HCT116 (cell line): ENCODE measurements around the gene SH3GL3. TPM values are rescaled to one million over a fixed set of nuclear protein-coding genes. Genes with fewer than 3 reads are reported as not detected.

ENCODE experiments used
- ATAC-seq: fragments of 200-7000 bp; cut with Tn5 transposase; 2 replicates; pipeline ENCODE4 v1.9.1; 2020; ENCODE audit warnings: mild to moderate bottlenecking, moderate library complexity
- BruUV-seq: library from RNA; stranded (reverse); fragments of 400-500 nt; replicated peaks from 2 replicates; lab custom pipeline; 2021; lab: Mats Ljungman, UMichigan
- CTCF ChIA-PET: fragments of 300-600 bp; sonication (Branson Sonifier 250); formaldehyde crosslinking; loops from one replicate; lab custom pipeline; 2021; ENCODE audit warnings: antibody characterized with exemption; lab: Charles Lee
- POLR2A ChIA-PET: fragments of 300-600, 350-600 bp; sonication (Branson Sonifier 250); formaldehyde crosslinking; loops from one replicate; lab custom pipeline; 2021; ENCODE audit warnings: antibody characterized with exemption; lab: Charles Lee
- RAD21 ChIA-PET, 2 experiments: fragments of 300-600 bp; sonication (Branson Sonifier 250); formaldehyde crosslinking; loops; one replicate each; lab custom pipeline; 2023; ENCODE audit warnings: low total read pairs in 2 of 2; ENCODE audit not compliant: uncharacterized antibody in 2 of 2, unreplicated experiment in 2 of 2, low non-redundant PET in 1 of 2; lab: Charles Lee
- DNase-seq: peaks from one replicate; pipeline ENCODE4 v3.0.0-alpha.2; 2010; ENCODE audit warnings: low read depth, low spot score
- H2AFZ ChIP-seq: fragments of 200-600 bp; shearing (Covaris generic), sonication (generic); 2 replicates; pipeline ENCODE4 v1.6.1; 2017; ENCODE audit warnings: low read depth, mixed run types, mixed read lengths, antibody characterized with exemption, low read length; ENCODE audit not compliant: poor library complexity, severe bottlenecking
- H3K27ac ChIP-seq: 2 replicates; pipeline ENCODE4 v1.5.1; 2012; ENCODE audit warnings: low read depth, low read length
- H3K27me3 ChIP-seq: fragments of 200-600 bp; sonication (generic); 2 replicates; pipeline ENCODE4 v1.6.1; 2016; ENCODE audit warnings: mixed run types, low read length, mixed read lengths; ENCODE audit not compliant: insufficient read depth
- H3K36me3 ChIP-seq, 2 experiments: fragments of 200-500 bp in 1 of 2; fragments of 200-600 bp in 1 of 2; sonication (Bioruptor generic) in 1 of 2; sonication (generic) in 1 of 2; 2 replicates each; pipeline versions ENCODE4 v1.5.1 to v1.6.1; 2014 to 2016; ENCODE audit warnings: low read length in 2 of 2, inconsistent platforms in 1 of 2, mixed read lengths in 1 of 2, mixed run types in 1 of 2; ENCODE audit not compliant: insufficient read depth in 2 of 2, control insufficient read depth in 1 of 2
- H3K4me1 ChIP-seq, 2 experiments: fragments of 200-600 bp in 1 of 2; sonication (generic) in 1 of 2; 2 replicates each; pipeline versions ENCODE4 v1.5.1 to v1.6.1; 2012 to 2017; ENCODE audit warnings: low read length in 2 of 2, inconsistent platforms in 1 of 2, mild to moderate bottlenecking in 1 of 2, mixed read lengths in 1 of 2, mixed run types in 1 of 2, moderate library complexity in 1 of 2; ENCODE audit not compliant: insufficient read depth in 2 of 2, control insufficient read depth in 1 of 2
- H3K4me2 ChIP-seq: fragments of 200-600 bp; sonication (generic); 2 replicates; pipeline ENCODE4 v1.6.1; 2017; ENCODE audit warnings: mixed run types, low read length, mixed read lengths
- H3K4me3 ChIP-seq, 2 experiments: fragments of 200-600 bp in 1 of 2; sonication (generic) in 1 of 2; replicated peaks in 1 of 2; 2 replicates each; pipeline ENCODE4 v1.5.1; 2011 to 2016; ENCODE audit warnings: low read length in 2 of 2, control low read depth in 1 of 2, low read depth in 1 of 2, mild to moderate bottlenecking in 1 of 2, mixed read lengths in 1 of 2, mixed run types in 1 of 2
- H3K79me2 ChIP-seq: fragments of 200-600 bp; sonication (generic); 2 replicates; pipeline ENCODE4 v1.6.1; 2017; ENCODE audit warnings: mild to moderate bottlenecking, mixed run types, low read length, moderate library complexity, mixed read lengths; ENCODE audit not compliant: insufficient read depth
- H3K9ac ChIP-seq: fragments of 200-600 bp; sonication (generic); 2 replicates; pipeline ENCODE4 v1.6.1; 2016; ENCODE audit warnings: low read length, mixed read lengths
- H3K9me2 ChIP-seq: fragments of 200-600 bp; sonication (generic), shearing (Covaris generic); 2 replicates; pipeline ENCODE4 v1.6.1; 2017; ENCODE audit warnings: mixed run types, mild to moderate bottlenecking, moderate library complexity; ENCODE audit not compliant: insufficient read depth
- H3K9me3 ChIP-seq, 2 experiments: fragments of 200-500 bp in 1 of 2; fragments of 200-600 bp in 1 of 2; sonication (Bioruptor generic) in 1 of 2; sonication (generic) in 1 of 2; 2 replicates each; pipeline ENCODE4 v1.6.1; 2014 to 2017; ENCODE audit warnings: low read length in 2 of 2, mixed read lengths in 2 of 2, inconsistent platforms in 1 of 2, low read depth in 1 of 2, mild to moderate bottlenecking in 1 of 2, mixed run types in 1 of 2, moderate library complexity in 1 of 2; ENCODE audit not compliant: control insufficient read depth in 1 of 2, insufficient read depth in 1 of 2
- H4K20me1 ChIP-seq: fragments of 200-600 bp; sonication (generic), shearing (Covaris generic); 2 replicates; pipeline ENCODE4 v1.6.1; 2017; ENCODE audit warnings: mixed run types, mild to moderate bottlenecking, moderate library complexity; ENCODE audit not compliant: insufficient read depth
- CBX3 ChIP-seq: IDR thresholded peaks from 2 replicates; pipeline ENCODE4 v1.6.1; 2012; ENCODE audit warnings: low read depth
- CEBPB ChIP-seq: IDR thresholded peaks from 2 replicates; pipeline ENCODE4 v1.6.1; 2012; ENCODE audit warnings: low read depth
- EGR1 ChIP-seq: IDR thresholded peaks from 2 replicates; pipeline ENCODE4 v1.6.1; 2012; ENCODE audit warnings: low read depth
- ELF1 ChIP-seq: IDR thresholded peaks from 2 replicates; pipeline ENCODE4 v1.6.1; 2012; ENCODE audit warnings: low read depth, borderline replicate concordance
- EZH2phosphoT487 ChIP-seq: fragments of 200-600 bp; IDR thresholded peaks from 2 replicates; pipeline ENCODE4 v1.6.1; 2018; ENCODE audit warnings: antibody characterized with exemption, borderline replicate concordance
- FOSL1 ChIP-seq: IDR thresholded peaks from 2 replicates; pipeline ENCODE4 v1.6.1; 2012; ENCODE audit warnings: low read depth
- POLR2A ChIP-seq: IDR thresholded peaks from 2 replicates; pipeline ENCODE4 v1.7.0; 2011; ENCODE audit warnings: borderline replicate concordance; ENCODE audit not compliant: insufficient read depth, insufficient read length; ENCODE audit errors: extremely low read depth
- POLR2AphosphoS5 ChIP-seq: IDR thresholded peaks from 2 replicates; pipeline ENCODE4 v1.6.1; 2011; ENCODE audit warnings: mild to moderate bottlenecking, low read depth, low read length, moderate library complexity
- RAD21 ChIP-seq: IDR thresholded peaks from 2 replicates; pipeline ENCODE4 v1.6.1; 2012; ENCODE audit warnings: low read depth, mild to moderate bottlenecking
- SIN3A ChIP-seq: IDR thresholded peaks from 2 replicates; pipeline ENCODE4 v1.6.1; 2012; ENCODE audit warnings: low read depth
- SP1 ChIP-seq: IDR thresholded peaks from 2 replicates; pipeline ENCODE4 v1.6.1; 2012; ENCODE audit warnings: low read depth
- SRF ChIP-seq: IDR thresholded peaks from 2 replicates; pipeline ENCODE4 v1.6.1; 2012; ENCODE audit warnings: low read depth
- TCF7L2 ChIP-seq: IDR thresholded peaks from 2 replicates; pipeline ENCODE4 v1.7.0; 2011; ENCODE audit warnings: borderline replicate concordance, inconsistent platforms; ENCODE audit not compliant: insufficient read depth, insufficient read length; ENCODE audit errors: extremely low read depth
- YY1 ChIP-seq: IDR thresholded peaks from 2 replicates; pipeline ENCODE4 v1.6.1; 2011; ENCODE audit warnings: low read length, low read depth, moderate library complexity, mild to moderate bottlenecking; ENCODE audit not compliant: insufficient replicate concordance; ENCODE audit errors: extremely low read depth
- ZFX ChIP-seq: fragments of 450-650 bp; IDR thresholded peaks from 2 replicates; pipeline ENCODE4 v1.6.1; 2017
- ZNF274 ChIP-seq: fragments of 200-500 bp; sonication (Bioruptor generic); IDR thresholded peaks from 2 replicates; pipeline ENCODE4 v1.6.1; 2014; ENCODE audit warnings: mild to moderate bottlenecking, low read depth, low read length, inconsistent platforms
- intact Hi-C: fragments of 100-400 bp; cut with micrococcal nuclease; formaldehyde crosslinking; loops from 2 replicates; pipeline ENCODE4 v1.10.0; 2022
- total RNA-seq: library from RNA; stranded (reverse); gene quantifications from one replicate; pipeline ENCODE4 v1.2.1, GENCODE V29; 2021; ENCODE audit not compliant: unreplicated experiment
- TF ChIP-seq, protein P1 (sequence below): IDR thresholded peaks from 2 replicates; pipeline ENCODE4 v1.6.1; 2012
- TF ChIP-seq, protein P2 (sequence below): IDR thresholded peaks from 2 replicates; pipeline ENCODE4 v1.6.1; 2012
- TF ChIP-seq, protein P3 (sequence below): IDR thresholded peaks from 2 replicates; pipeline ENCODE4 v1.6.1; 2012; ENCODE audit warnings: low read depth
- TF ChIP-seq, protein P4 (sequence below): IDR thresholded peaks from 2 replicates; pipeline ENCODE4 v1.6.1; 2011; ENCODE audit warnings: mild to moderate bottlenecking, low read length, moderate library complexity; ENCODE audit not compliant: insufficient replicate concordance; ENCODE audit errors: extremely low read depth

Gene SH3GL3
- total RNA-seq, 1 experiment from 2014 or later: 1.3 TPM

DNA sequence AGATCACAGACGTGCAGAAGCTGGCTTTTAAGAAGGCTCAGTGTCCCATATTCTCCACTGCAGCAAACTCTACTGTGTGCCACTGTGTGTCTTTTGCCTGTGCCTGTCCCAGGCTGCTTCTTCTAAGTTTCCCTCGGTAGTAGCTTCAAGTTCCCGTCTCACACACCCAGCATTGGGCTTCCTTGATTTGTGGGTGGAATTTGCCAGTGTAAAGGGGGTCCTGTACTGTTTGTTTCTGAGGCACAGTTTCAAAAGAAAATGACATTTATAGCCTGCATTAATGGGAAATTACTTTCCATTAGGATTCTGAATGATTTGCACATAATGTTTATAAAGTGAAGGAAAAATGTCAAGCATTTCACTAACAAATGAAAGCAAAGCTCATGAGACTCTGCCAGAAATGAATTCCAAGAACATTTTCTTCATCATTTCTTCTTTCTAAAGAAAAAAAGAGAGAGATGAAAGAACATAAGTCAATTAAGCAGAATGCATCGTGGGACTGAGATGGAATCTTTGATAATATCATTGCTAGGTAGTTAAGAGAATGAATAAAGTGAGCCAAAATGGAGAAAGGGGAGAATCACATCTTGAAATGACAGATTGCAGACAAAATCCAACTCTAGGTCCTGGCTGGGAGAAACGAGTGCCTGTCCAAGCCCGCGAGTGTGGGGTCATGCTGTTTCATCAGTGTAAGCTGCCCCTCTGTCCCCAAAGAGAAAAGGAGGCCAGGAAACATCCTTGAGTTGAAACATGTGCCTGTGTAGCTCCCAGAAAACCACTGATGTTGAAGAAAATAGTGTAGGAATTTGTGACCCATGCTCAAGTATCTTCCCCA is 158.2 kb downstream of the SH3GL3 start:
- TF ChIP-seq, protein P1, sequence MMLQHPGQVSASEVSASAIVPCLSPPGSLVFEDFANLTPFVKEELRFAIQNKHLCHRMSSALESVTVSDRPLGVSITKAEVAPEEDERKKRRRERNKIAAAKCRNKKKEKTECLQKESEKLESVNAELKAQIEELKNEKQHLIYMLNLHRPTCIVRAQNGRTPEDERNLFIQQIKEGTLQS: no peak
- TF ChIP-seq, protein P2, sequence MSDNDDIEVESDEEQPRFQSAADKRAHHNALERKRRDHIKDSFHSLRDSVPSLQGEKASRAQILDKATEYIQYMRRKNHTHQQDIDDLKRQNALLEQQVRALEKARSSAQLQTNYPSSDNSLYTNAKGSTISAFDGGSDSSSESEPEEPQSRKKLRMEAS: no peak
- no peak for TF ChIP-seq CBX3
- no peak for TF ChIP-seq TCF7L2
- TF ChIP-seq SIN3A: no peak
- TF ChIP-seq EGR1: no peak
- TF ChIP-seq FOSL1: no peak
- TF ChIP-seq, protein P3, sequence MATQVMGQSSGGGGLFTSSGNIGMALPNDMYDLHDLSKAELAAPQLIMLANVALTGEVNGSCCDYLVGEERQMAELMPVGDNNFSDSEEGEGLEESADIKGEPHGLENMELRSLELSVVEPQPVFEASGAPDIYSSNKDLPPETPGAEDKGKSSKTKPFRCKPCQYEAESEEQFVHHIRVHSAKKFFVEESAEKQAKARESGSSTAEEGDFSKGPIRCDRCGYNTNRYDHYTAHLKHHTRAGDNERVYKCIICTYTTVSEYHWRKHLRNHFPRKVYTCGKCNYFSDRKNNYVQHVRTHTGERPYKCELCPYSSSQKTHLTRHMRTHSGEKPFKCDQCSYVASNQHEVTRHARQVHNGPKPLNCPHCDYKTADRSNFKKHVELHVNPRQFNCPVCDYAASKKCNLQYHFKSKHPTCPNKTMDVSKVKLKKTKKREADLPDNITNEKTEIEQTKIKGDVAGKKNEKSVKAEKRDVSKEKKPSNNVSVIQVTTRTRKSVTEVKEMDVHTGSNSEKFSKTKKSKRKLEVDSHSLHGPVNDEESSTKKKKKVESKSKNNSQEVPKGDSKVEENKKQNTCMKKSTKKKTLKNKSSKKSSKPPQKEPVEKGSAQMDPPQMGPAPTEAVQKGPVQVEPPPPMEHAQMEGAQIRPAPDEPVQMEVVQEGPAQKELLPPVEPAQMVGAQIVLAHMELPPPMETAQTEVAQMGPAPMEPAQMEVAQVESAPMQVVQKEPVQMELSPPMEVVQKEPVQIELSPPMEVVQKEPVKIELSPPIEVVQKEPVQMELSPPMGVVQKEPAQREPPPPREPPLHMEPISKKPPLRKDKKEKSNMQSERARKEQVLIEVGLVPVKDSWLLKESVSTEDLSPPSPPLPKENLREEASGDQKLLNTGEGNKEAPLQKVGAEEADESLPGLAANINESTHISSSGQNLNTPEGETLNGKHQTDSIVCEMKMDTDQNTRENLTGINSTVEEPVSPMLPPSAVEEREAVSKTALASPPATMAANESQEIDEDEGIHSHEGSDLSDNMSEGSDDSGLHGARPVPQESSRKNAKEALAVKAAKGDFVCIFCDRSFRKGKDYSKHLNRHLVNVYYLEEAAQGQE: no peak
- TF ChIP-seq ELF1: no peak
- no peak for TF ChIP-seq CEBPB
- TF ChIP-seq POLR2AphosphoS5: no peak
- TF ChIP-seq, protein P4, sequence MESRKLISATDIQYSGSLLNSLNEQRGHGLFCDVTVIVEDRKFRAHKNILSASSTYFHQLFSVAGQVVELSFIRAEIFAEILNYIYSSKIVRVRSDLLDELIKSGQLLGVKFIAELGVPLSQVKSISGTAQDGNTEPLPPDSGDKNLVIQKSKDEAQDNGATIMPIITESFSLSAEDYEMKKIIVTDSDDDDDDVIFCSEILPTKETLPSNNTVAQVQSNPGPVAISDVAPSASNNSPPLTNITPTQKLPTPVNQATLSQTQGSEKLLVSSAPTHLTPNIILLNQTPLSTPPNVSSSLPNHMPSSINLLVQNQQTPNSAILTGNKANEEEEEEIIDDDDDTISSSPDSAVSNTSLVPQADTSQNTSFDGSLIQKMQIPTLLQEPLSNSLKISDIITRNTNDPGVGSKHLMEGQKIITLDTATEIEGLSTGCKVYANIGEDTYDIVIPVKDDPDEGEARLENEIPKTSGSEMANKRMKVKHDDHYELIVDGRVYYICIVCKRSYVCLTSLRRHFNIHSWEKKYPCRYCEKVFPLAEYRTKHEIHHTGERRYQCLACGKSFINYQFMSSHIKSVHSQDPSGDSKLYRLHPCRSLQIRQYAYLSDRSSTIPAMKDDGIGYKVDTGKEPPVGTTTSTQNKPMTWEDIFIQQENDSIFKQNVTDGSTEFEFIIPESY: no peak
- no peak for TF ChIP-seq SRF
- no peak for TF ChIP-seq EZH2phosphoT487
- no peak for TF ChIP-seq ZNF274
- no peak for TF ChIP-seq YY1
- no peak for TF ChIP-seq ZFX
- TF ChIP-seq SP1: no peak
- TF ChIP-seq POLR2A: no peak
- TF ChIP-seq RAD21: no peak
- Histone ChIP-seq H3K27me3 (no peaks in the 10 kb centered on the region), H3K9me2 (no peaks in the 10 kb centered on the region), H3K4me3 (no peak overlapping the region), H2AFZ (no peak overlapping the region), H3K27ac (no peak overlapping the region), H3K4me1 (peaks cover 3 to 7% of the 10 kb centered on the region in 2 experiments; a peak in 2 of 4 replicates), H3K36me3 (no peaks in the 10 kb centered on the region), H3K9me3 (no peaks in the 10 kb centered on the region), H4K20me1 (no peaks in the 10 kb centered on the region), H3K79me2 (no peaks in the 10 kb centered on the region), H3K4me2 (no peak overlapping the region), H3K9ac (no peak overlapping the region)
- ATAC-seq (no peak), DNase-seq (no peak)
- no TSS peak for BruUV-seq
- ChIA-PET RAD21 (no interaction called here), POLR2A (no interaction called here), CTCF (no interaction called here)
- intact Hi-C loops: no loop called here
